HG03039 (cell line): ENCODE data around the gene VRK1.
A peak's percentile ranks its signal among the peaks of the same experiment; 100 is the strongest.

Source experiments
- ATAC-seq: cut with Tn5 transposase; IDR thresholded peaks from one replicate; pipeline ENCODE4 v1.9.1; 2021; ENCODE audit warnings: mild to moderate bottlenecking, moderate library complexity; ENCODE audit not compliant: unreplicated experiment

The VRK1 gene

DNA sequence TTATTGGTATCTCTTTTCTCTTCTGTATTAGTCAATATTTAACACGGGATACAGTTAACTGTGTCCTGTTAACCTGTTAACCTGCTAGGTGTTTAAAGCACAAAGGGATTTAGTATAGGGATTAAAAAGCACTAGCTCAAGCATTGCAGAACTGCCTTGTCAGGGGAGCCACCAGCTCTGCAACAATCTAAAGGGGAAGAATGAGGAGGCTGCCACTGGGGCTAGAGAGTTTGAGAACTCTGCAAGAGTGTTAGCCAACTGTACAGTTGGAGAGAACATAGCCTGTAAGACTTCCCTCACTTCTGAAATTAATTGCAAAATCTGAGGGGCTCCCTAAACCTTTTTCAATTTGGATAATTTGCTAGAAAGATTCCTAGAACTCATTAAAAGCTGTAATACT is 6.5 kb upstream of the VRK1 start:
- no peak for ATAC-seq

- ATAC-seq: no peak
These were observed 5.2 kb upstream of the VRK1 start for GRCh38 chr14:96792003-96792402.

DNA sequence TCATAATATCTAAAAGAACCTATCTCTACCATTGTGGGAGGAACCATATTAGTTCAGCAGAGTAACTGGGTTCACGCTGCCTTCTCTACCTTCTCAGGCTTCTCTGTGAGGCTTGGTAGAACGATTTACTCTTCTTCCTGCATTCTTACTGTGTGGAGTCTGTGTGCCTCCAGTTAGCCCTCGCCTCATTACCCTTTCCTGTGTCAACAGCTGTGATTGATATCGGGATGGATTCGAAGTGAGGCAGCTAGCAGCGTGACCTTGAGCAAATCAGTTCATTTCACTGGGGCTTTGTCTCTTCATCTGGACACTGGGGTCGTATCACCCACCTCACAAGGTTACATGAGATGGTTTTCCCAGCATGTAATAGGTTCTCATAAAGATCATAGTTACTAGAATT is 4.6 kb upstream of the VRK1 start:
- ATAC-seq: no peak

DNA sequence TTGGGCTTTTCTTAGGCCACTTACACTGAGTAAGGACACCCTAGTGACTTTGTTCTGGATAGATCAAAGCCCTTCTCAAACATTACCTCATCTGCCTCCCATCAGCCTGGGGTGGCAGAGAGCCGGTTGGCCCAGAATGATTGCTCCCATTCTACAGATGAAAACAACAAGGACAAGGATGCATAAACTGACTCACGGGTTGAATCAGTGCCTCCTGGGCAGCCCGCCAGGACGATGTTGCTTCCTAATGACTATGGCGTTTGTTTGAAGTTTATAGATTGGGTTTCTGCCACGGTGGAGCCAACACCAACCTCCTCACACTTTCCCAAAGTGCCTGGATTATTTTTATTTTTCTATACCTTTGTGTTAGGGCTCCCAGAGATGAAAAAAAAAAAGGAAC is 3.6 kb upstream of the VRK1 start:
- no peak for ATAC-seq

DNA sequence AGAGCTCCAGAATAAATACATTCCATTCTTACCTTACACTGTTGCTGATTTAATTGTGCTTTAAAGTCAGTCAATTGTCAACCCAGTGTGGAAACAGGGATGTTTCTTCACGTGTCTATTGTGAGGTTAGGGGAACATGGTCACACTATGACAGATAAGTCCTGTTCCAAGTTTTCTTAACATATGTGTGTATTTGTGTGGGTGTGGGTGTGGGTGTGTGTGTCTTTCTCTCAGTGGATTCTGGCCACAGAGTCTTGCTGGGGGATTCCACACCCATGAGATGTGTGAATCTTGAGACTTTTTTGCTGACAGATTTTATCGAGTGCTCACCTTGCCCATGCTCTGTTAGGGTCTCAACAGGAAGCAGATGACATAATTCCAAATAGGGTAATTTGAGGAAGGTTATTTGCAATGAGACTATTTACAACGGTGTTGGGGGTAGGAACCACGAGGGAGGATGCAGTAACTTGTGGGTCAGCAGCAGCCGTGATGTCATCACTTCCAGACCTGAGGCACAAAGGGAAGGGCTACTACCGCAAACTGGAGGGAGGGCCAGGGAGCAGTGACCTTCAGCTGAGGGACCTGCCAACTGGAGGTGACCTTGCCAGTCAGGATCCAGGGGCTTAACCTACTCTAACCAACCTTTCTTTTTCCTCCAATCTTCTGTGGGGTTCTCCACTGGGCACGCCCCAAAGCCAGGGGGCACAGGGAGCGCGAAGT is 1.9 kb upstream of the VRK1 start:
- ATAC-seq: no peak

DNA sequence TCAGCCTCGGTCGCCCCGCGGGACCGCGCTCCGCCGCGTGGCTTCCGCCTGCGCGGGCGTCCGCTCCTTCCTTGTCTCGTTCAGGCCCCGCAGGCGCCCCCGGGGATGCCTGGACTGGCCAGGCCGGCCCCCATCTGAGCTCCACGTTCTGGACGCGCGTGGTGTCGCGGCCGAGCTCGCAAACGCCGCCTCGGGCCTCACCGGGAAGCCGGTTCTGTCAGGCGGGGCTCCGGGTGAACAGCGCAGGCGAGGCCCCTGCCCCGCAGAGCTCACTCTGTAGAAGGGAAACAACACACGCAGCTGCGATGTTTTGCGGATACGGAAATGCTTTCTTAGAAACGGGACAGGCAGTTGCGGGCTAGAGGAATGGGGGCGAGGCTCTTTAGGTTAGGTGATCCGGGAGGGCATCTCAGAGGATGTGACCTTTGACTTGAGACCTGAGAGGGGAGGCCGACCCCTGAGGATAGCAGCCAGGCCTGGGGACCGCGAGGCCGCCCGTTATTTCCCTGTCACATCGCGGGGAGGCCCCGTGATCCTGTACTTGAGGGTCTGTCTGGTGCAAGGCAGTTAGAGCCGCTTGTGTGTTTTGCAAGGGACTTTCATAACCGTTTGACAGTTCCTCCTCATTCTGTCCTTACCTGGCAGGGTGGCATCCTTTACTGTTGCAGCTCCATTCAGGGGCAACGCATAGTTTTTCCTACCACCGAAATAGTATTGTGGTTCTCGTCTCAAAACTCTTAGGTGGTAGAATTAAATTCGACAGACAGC is 584 bp downstream of the VRK1 start:
- ATAC-seq: peak; percentile 26

GRCh38 chr14:96798956-96799355 is 1.8 kb downstream of the VRK1 start:
- ATAC-seq: no peak

- ATAC-seq: no peak
These were observed 2.4 kb downstream of the VRK1 start for GRCh38 chr14:96799489-96800054.

DNA sequence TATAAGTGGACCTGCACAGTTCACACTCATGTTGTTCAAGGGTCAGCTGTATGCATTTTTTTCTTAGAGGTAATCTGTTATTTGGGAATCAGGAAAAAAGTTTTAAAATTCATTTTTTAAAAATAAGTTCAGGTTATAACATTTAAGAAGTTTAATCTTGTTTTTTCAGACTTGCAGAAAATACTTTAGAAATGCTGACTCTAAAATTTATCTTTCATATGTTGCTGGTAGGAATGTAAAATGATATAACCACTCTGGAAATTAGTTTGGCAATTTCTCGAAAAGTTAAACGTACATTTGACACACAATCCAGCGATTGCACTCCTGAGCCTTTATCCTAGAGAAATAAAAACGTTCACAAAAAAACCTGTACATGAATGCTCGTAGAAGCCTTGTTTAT is 4.7 kb downstream of the VRK1 start:
- no peak for ATAC-seq

- ATAC-seq: no peak
These were observed 5.8 kb downstream of the VRK1 start for GRCh38 chr14:96802963-96803362.

GRCh38 chr14:96803958-96804357 is 6.8 kb downstream of the VRK1 start:
- no peak for ATAC-seq

- ATAC-seq: no peak
These were observed 7.7 kb downstream of the VRK1 start for GRCh38 chr14:96804895-96805294.

- ATAC-seq: no peak
These were observed 8.8 kb downstream of the VRK1 start for GRCh38 chr14:96805956-96806355.

- no peak for ATAC-seq
These were observed 9.7 kb downstream of the VRK1 start for GRCh38 chr14:96806836-96807235.

GRCh38 chr14:96808619-96809406 is 11.6 kb downstream of the VRK1 start:
- ATAC-seq: no peak

- ATAC-seq: no peak
These were observed 14.1 kb downstream of the VRK1 start for GRCh38 chr14:96811265-96811664.

DNA sequence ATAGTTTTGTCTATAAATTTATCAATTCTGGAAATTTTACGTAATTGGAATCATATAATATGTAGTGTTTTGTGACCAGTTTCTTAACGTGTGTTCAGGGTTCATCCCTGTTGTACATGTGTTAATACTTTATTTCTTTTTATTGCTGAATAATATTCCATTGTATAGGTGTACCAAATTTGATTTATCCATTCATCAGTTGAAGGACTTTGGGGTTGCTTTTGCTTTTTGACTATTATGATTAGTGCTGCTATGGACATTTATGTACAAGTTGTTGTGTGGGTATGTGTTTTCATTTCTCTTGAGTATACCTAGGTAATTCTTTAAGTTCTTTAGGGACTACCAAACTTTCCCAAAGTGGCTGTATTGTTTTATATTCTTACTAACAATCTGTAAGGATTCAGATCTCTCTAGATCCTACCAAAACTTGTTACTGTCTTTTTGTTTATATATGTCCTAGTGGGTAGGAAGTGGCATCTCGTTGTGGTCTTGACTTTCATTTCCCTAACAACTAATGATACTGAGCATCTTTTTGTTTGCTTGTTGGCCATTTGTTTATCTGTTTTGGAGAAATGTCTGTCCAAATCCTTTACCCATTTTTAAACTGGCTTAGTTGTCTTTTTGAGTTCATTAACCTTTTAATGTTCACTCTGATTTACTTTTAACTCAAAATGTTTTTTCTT is 14.9 kb downstream of the VRK1 start:
- no peak for ATAC-seq

DNA sequence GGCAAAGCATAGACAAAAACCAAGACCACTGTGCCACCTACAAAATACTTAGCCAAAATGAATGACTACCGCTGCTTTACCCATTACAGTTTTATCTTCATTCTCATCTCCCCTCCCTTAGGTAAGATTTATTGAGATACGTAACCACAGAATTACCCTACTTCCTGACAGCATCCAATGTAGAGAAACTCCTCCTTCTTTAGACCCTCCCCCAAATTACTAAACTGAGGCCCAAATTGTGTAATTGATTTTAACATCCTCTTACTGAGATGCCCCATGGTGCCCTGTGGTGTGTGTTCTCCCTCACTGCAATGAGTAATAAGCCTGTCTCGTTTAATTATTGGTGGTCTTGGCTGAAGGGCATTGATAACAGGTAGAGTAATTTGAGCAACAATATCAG is 19.1 kb downstream of the VRK1 start:
- ATAC-seq: no peak

- no peak for ATAC-seq
These were observed 20.8 kb downstream of the VRK1 start for GRCh38 chr14:96817750-96818666.

DNA sequence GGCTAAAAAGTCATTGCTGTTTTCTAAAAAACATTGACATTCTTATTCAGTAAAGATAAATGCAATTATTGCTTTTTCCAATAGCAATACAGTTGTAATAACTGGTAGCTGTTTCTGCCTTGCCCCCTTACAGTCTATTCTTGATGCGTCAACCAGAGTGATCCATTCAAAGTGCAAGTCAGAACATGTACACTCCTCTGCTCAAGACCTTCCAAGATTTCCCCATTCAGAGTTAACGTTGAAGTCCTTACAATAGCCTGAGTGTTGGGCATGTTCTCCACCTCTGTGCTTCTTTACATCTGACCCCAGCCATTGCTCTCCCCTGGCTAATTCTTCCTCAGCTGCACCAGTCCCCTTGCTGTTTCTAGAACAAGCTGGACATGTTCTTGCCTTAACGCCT is 24.3 kb downstream of the VRK1 start:
- no peak for ATAC-seq
